Karpas-422 (cell line): Measurements from ENCODE around the gene SLITRK4. TPM values are rescaled to one million over a fixed set of nuclear protein-coding genes. Genes with fewer than 3 reads are reported as not detected.

Experiments
- DNase-seq: peaks from one replicate; pipeline ENCODE4 v3.0.0-alpha.2; 2015
- H2AFZ ChIP-seq: fragments of 200-600 bp; sonication (generic); 2 replicates; pipeline ENCODE4 v1.6.1; 2014; ENCODE audit warnings: antibody characterized with exemption, low read length, mixed read lengths
- H3K27ac ChIP-seq: fragments of 200-600 bp; sonication (generic); 2 replicates; pipeline ENCODE4 v1.5.1; 2014; ENCODE audit warnings: mild to moderate bottlenecking, low read length, moderate library complexity
- H3K27me3 ChIP-seq: fragments of 200-600 bp; sonication (generic); 2 replicates; pipeline ENCODE4 v1.6.1; 2014; ENCODE audit warnings: low read length, mixed read lengths
- H3K36me3 ChIP-seq: fragments of 200-600 bp; sonication (generic); 2 replicates; pipeline ENCODE4 v1.6.1; 2014; ENCODE audit warnings: low read length, mixed read lengths; ENCODE audit not compliant: insufficient read depth
- H3K4me1 ChIP-seq: fragments of 200-600 bp; sonication (generic); 2 replicates; pipeline ENCODE4 v1.6.1; 2014; ENCODE audit warnings: mild to moderate bottlenecking, low read length, mixed read lengths
- H3K4me2 ChIP-seq: fragments of 200-600 bp; sonication (generic); 2 replicates; pipeline ENCODE4 v1.6.1; 2014; ENCODE audit warnings: low read length, low read depth, mild to moderate bottlenecking; ENCODE audit not compliant: poor library complexity, severe bottlenecking
- H3K4me3 ChIP-seq: fragments of 200-600 bp; sonication (generic); 2 replicates; pipeline ENCODE4 v1.5.1; 2014; ENCODE audit warnings: mild to moderate bottlenecking, antibody characterized with exemption, low read length, mixed read lengths
- H3K79me2 ChIP-seq: fragments of 200-600 bp; sonication (generic); 2 replicates; pipeline ENCODE4 v1.6.1; 2014; ENCODE audit warnings: mild to moderate bottlenecking, low read length, mixed read lengths
- H3K9ac ChIP-seq: fragments of 200-600 bp; sonication (generic); 2 replicates; pipeline ENCODE4 v1.6.0; 2014; ENCODE audit warnings: low read length
- H3K9me2 ChIP-seq: fragments of 200-600 bp; sonication (generic), shearing (Covaris generic); replicated peaks from 2 replicates; pipeline ENCODE4 v1.6.0; 2014; ENCODE audit warnings: mild to moderate bottlenecking, low read length, moderate library complexity; ENCODE audit not compliant: insufficient read depth
- H3K9me3 ChIP-seq: fragments of 300-700, 200-600 bp; sonication (generic); 2 replicates; pipeline ENCODE4 v1.6.1; 2014; ENCODE audit warnings: low read length, mixed read lengths
- H4K20me1 ChIP-seq: fragments of 200-600 bp; sonication (generic); 2 replicates; pipeline ENCODE4 v1.6.1; 2014; ENCODE audit warnings: mild to moderate bottlenecking, antibody characterized with exemption, low read length, low read depth; ENCODE audit not compliant: insufficient read depth
- total RNA-seq: library from RNA; depleted of rRNA; stranded (reverse); fragments of >200 nt; shearing (Covaris generic); gene quantifications from 2 replicates; pipeline ENCODE4 v1.2.3, GENCODE V29; 2014; ENCODE audit warnings: low replicate concordance; rRNA removed

SLITRK4 gene, protein sequence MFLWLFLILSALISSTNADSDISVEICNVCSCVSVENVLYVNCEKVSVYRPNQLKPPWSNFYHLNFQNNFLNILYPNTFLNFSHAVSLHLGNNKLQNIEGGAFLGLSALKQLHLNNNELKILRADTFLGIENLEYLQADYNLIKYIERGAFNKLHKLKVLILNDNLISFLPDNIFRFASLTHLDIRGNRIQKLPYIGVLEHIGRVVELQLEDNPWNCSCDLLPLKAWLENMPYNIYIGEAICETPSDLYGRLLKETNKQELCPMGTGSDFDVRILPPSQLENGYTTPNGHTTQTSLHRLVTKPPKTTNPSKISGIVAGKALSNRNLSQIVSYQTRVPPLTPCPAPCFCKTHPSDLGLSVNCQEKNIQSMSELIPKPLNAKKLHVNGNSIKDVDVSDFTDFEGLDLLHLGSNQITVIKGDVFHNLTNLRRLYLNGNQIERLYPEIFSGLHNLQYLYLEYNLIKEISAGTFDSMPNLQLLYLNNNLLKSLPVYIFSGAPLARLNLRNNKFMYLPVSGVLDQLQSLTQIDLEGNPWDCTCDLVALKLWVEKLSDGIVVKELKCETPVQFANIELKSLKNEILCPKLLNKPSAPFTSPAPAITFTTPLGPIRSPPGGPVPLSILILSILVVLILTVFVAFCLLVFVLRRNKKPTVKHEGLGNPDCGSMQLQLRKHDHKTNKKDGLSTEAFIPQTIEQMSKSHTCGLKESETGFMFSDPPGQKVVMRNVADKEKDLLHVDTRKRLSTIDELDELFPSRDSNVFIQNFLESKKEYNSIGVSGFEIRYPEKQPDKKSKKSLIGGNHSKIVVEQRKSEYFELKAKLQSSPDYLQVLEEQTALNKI
- not detected in 2 replicates for total RNA-seq

DNA sequence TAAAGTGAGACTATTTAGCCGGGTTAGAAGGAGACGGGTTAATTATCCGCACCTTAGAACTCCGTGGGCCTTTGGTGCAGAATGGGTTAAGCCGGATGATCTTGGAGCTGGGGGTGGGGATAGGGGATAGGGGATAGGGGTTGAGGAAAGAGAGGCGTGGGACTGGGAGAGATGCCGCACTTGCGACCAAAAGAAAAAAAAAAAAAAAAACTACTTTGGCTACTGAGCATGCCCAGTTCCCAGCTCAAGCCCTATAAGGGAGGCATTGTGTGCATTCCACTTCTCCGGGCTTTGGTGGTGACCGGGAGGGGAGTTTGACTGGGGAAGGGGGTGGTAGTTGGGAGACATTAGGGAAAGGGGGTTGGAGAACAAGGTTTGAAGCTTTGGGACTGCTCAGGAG is at the start of gene SLITRK4:
SLITRK4 (minus strand) TSS at position 187 of the 400 bp plus-strand sequence. CDS start 4,993 bp downstream, outside the sequence.
- no peak within 1 kb of the TSS for H3K9ac ChIP-seq
- no peaks in the 10 kb centered on the region for H3K4me1 ChIP-seq
- peaks cover 6% of the 10 kb centered on the region for H3K9me3 ChIP-seq
- no peaks in the 10 kb centered on the region for H3K36me3 ChIP-seq
- H3K27me3 ChIP-seq: no peaks in the 10 kb centered on the region
- no peak within 1 kb of the TSS for H3K4me2 ChIP-seq
- DNase-seq: no peak
- no peaks in the 10 kb centered on the region for H4K20me1 ChIP-seq
- no peak within 1 kb of the TSS for H3K4me3 ChIP-seq
- H3K27ac ChIP-seq: no peak within 1 kb of the TSS
- no peak within 1 kb of the TSS for H2AFZ ChIP-seq
- no peaks in the 10 kb centered on the region for H3K79me2 ChIP-seq
- H3K9me2 ChIP-seq: no peaks in the 10 kb centered on the region; the same call in 1 of the 2 replicates

DNA sequence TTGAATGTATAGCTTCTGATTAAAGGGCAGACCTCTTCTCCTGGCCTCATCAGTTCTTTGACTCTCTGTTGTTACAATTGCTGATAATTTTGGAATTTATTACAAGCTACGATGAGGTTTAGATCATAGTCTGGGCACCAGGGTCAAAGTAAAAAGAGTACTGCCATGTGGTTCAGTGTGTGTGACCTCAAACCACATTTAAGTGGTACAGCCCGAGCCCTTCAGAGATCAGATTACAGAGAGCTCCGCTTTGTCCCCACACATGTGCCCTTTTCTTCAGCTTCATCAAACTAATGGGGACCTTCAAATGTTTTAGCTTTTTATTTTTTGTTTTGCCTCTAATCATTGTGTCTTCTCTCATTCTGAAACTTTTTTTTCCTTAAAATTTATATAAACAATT is 47.6 kb upstream of the SLITRK4 start:
- H3K4me1 ChIP-seq: no peaks in the 10 kb centered on the region

DNA sequence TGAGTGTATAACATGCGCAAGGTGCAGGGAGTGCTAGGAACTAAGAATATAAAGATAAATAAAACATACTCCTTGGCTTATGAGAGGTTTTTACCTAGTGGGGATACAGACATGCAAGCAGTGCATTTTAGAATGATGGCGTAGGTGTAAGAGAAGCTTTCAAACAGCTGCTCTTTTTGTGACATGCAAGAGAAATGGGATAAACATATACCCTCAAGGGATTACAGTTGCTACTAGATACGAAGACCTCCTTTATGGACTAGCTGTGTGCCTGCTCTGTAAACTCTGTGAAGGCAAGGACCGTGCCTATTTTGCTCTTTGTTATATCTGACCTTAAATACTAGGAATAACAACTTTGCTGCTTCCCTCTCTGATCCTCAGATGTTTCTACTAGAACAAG is 39.0 kb upstream of the SLITRK4 start:
- Histone ChIP-seq H2AFZ (no peak overlapping the region), H3K9me3 (no peaks in the 10 kb centered on the region), H3K27me3 (no peaks in the 10 kb centered on the region), H4K20me1 (no peaks in the 10 kb centered on the region), H3K4me3 (no peak overlapping the region), H3K9me2 (no peaks in the 10 kb centered on the region), H3K79me2 (no peaks in the 10 kb centered on the region), H3K4me2 (no peak overlapping the region), H3K4me1 (no peaks in the 10 kb centered on the region), H3K27ac (no peak overlapping the region), H3K36me3 (no peaks in the 10 kb centered on the region), H3K9ac (no peak overlapping the region)
- DNase-seq: no peak

More for the DNA sequence above, 47.6 kb upstream of the SLITRK4 start:
- Histone ChIP-seq H4K20me1 (no peaks in the 10 kb centered on the region), H3K27me3 (no peaks in the 10 kb centered on the region), H2AFZ (no peak overlapping the region), H3K9ac (no peak overlapping the region), H3K27ac (no peak overlapping the region), H3K9me2 (no peaks in the 10 kb centered on the region), H3K9me3 (no peaks in the 10 kb centered on the region), H3K4me3 (no peak overlapping the region), H3K79me2 (no peaks in the 10 kb centered on the region), H3K36me3 (no peaks in the 10 kb centered on the region), H3K4me2 (no peak overlapping the region)
- no peak for DNase-seq

DNA sequence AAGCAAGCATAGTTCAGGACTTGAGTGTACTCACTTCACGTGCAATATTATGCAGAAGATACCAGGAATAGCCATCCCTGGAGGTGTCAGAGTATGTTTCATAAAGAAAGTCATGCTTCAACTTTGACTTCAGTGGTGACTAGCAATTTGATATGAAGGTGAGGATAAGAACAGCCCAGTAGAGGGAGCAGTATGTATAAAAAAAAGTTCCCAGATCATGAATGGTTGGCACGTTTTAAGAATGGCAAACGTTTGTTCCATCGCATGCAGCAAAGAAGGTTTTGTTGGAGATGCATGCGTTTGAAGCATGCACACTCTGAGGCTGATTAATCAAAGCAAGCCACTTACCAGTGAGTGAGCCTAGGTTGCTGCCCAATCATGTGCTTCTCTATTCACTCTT is 33.5 kb upstream of the SLITRK4 start:
- DNase-seq: peak; percentile 55
- Histone ChIP-seq H3K4me2 (no peak overlapping the region), H2AFZ (no peak overlapping the region), H3K4me3 (no peak overlapping the region), H3K9me2 (no peaks in the 10 kb centered on the region), H3K36me3 (no peaks in the 10 kb centered on the region), H3K9ac (no peak overlapping the region), H3K79me2 (no peaks in the 10 kb centered on the region), H3K27ac (no peak overlapping the region), H3K9me3 (no peaks in the 10 kb centered on the region), H3K27me3 (no peaks in the 10 kb centered on the region), H4K20me1 (no peaks in the 10 kb centered on the region), H3K4me1 (no peaks in the 10 kb centered on the region)

DNA sequence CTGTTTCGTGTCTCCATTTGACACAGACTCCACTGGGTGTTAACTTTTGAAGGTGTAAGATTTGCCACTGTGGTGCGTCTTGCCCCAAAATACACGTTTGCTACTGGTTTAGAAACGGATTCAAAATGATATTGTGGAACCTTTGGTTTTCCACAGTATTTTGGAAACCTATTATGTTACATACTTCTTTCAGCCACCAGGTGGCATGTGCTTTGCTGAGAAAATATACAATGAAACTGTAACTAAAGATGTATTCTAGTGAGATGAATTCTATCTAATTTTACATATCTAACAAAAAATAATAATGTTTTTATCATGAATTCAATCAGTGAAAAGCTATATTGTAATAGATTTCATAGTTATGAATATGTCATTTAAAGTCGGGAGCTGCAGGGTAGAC is 28.4 kb upstream of the SLITRK4 start:
- DNase-seq: peak; percentile 66
- Histone ChIP-seq H3K9me3 (no peaks in the 10 kb centered on the region), H3K79me2 (no peaks in the 10 kb centered on the region)

DNA sequence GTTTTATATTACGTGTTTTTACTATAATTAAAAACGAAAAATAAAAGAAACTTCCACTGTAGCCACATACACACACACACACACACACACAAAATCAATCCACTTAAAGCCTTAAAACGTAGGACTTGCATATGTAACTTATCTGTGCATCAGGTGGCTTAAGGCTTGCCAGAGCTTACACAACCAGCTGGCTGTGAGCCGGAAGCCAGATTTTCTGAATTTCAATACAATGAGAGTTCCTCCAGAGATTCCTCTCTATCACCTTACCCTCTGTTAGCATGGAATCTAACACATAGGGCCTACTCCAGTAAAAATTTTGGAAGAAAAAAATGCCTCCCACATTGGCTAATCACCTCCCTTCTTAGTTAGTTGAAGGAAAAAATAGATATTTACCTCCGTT is 27.9 kb upstream of the SLITRK4 start:
- no peaks in the 10 kb centered on the region for H3K4me1 ChIP-seq
- no peak overlapping the region for H3K4me3 ChIP-seq
- H3K9me2 ChIP-seq: no peaks in the 10 kb centered on the region
- no peaks in the 10 kb centered on the region for H4K20me1 ChIP-seq
- no peaks in the 10 kb centered on the region for H3K79me2 ChIP-seq
- H3K27ac ChIP-seq: no peak overlapping the region
- no peak for DNase-seq
- H3K36me3 ChIP-seq: no peaks in the 10 kb centered on the region
- no peak overlapping the region for H2AFZ ChIP-seq
- no peak overlapping the region for H3K4me2 ChIP-seq
- H3K9ac ChIP-seq: no peak overlapping the region
- H3K27me3 ChIP-seq: no peaks in the 10 kb centered on the region
- H3K9me3 ChIP-seq: no peaks in the 10 kb centered on the region

More for the DNA sequence above, 28.4 kb upstream of the SLITRK4 start:
- Histone ChIP-seq H3K9me2 (no peaks in the 10 kb centered on the region), H3K4me1 (no peaks in the 10 kb centered on the region), H3K4me3 (no peak overlapping the region), H3K36me3 (no peaks in the 10 kb centered on the region), H2AFZ (no peak overlapping the region), H3K27me3 (no peaks in the 10 kb centered on the region), H3K4me2 (no peak overlapping the region), H3K27ac (no peak overlapping the region), H3K9ac (no peak overlapping the region), H4K20me1 (no peaks in the 10 kb centered on the region)

DNA sequence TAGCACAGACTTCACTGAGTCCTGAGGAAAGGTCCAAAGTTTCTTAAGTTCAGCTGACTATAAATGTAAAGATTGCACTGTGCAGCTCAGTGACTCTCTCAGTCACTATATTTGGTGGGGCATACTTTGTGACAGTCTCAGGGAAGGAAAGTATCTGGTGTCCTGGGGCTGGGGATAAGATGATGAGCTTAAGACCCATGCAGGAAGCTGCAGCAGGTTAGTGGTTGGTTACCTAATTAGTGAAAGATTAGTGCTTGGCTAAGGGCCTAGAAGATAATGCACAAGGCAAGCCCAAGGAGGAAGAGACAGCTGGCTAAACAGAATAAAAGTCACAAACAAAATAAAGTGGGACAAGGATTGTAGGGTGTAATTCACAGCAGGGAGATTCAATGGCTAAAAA is 25.4 kb upstream of the SLITRK4 start:
- no peak overlapping the region for H2AFZ ChIP-seq
- no peaks in the 10 kb centered on the region for H3K9me3 ChIP-seq
- no peaks in the 10 kb centered on the region for H3K9me2 ChIP-seq
- H3K27ac ChIP-seq: no peak overlapping the region
- no peaks in the 10 kb centered on the region for H3K4me1 ChIP-seq
- no peaks in the 10 kb centered on the region for H3K27me3 ChIP-seq
- DNase-seq: no peak
- no peaks in the 10 kb centered on the region for H4K20me1 ChIP-seq
- no peak overlapping the region for H3K4me2 ChIP-seq
- no peaks in the 10 kb centered on the region for H3K79me2 ChIP-seq
- no peaks in the 10 kb centered on the region for H3K36me3 ChIP-seq
- H3K4me3 ChIP-seq: no peak overlapping the region
- no peak overlapping the region for H3K9ac ChIP-seq

DNA sequence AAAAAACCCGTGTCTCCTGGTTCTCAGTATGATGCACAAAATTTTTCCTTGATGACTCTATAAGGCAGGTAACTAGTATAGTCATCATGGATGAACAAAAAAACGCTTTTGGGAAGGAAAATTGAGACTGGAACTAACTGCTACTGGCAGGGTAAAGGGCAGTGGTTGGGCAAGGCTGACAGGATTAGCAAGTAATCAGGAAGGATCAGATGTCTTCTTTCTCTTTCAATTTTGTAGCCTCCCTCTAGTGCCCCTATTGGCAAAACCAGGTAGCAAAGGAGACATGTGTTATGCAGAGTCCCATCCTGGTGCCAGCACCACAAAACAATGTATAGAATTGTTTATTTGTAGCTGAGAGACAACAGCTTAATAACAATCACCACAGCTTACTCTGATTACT is 12.8 kb upstream of the SLITRK4 start:
- no peak overlapping the region for H3K4me3 ChIP-seq
- H3K27ac ChIP-seq: no peak overlapping the region
- H3K4me1 ChIP-seq: no peaks in the 10 kb centered on the region
- no peak overlapping the region for H2AFZ ChIP-seq
- H4K20me1 ChIP-seq: no peaks in the 10 kb centered on the region
- no peaks in the 10 kb centered on the region for H3K9me2 ChIP-seq
- peaks cover 8% of the 10 kb centered on the region; the same call in 1 of the 2 replicates for H3K9me3 ChIP-seq
- no peaks in the 10 kb centered on the region for H3K27me3 ChIP-seq
- no peak overlapping the region; the same call in 1 of the 2 replicates for H3K9ac ChIP-seq
- no peak for DNase-seq
- no peaks in the 10 kb centered on the region for H3K36me3 ChIP-seq
- no peak overlapping the region for H3K4me2 ChIP-seq
- no peaks in the 10 kb centered on the region for H3K79me2 ChIP-seq
